GM23248 (cell line): ENCODE measurements around the gene TMEM151B. TPM values are rescaled to one million over a fixed set of nuclear protein-coding genes. Genes with fewer than 3 reads are reported as not detected.
"Not testable (repeated sequence)": the region's sequence is repeated elsewhere in the genome, so short reads cannot be mapped to it uniquely, and the experiment has no call there.

ENCODE experiments used
- DNase-seq: peaks from one replicate; pipeline ENCODE4 v3.0.0-alpha.2; 2015
- H2AFZ ChIP-seq: fragments of 200-600 bp; sonication (generic); 2 replicates; pipeline ENCODE4 v1.6.1; 2016; ENCODE audit warnings: antibody characterized with exemption
- H3F3A ChIP-seq: fragments of 200-600 bp; sonication (generic); 2 replicates; pipeline ENCODE4 v1.6.1; 2016; ENCODE audit warnings: mild to moderate bottlenecking, antibody characterized with exemption, mixed run types; ENCODE audit not compliant: insufficient read depth
- H3K27ac ChIP-seq: fragments of 200-600 bp; sonication (generic); 2 replicates; pipeline ENCODE4 v1.5.1; 2016; ENCODE audit warnings: mild to moderate bottlenecking
- H3K27me3 ChIP-seq: fragments of 200-600 bp; sonication (generic); replicated peaks from 2 replicates; pipeline ENCODE4 v1.6.1; 2016; ENCODE audit warnings: mild to moderate bottlenecking; ENCODE audit not compliant: insufficient read depth
- H3K36me3 ChIP-seq: fragments of 200-600 bp; sonication (generic); 2 replicates; pipeline ENCODE4 v1.6.1; 2016; ENCODE audit warnings: low read depth, mild to moderate bottlenecking
- H3K4me1 ChIP-seq: fragments of 200-600 bp; sonication (generic); 2 replicates; pipeline ENCODE4 v1.6.1; 2016; ENCODE audit warnings: mild to moderate bottlenecking; ENCODE audit not compliant: insufficient read depth
- H3K4me2 ChIP-seq: fragments of 200-600 bp; sonication (generic); one replicate; pipeline ENCODE4 v1.6.1; 2016; ENCODE audit warnings: mild to moderate bottlenecking; ENCODE audit not compliant: unreplicated experiment
- H3K4me3 ChIP-seq: fragments of 200-600 bp; sonication (generic); 2 replicates; pipeline ENCODE4 v1.5.1; 2016; ENCODE audit warnings: mild to moderate bottlenecking
- H3K79me2 ChIP-seq: fragments of 200-600 bp; sonication (generic); 2 replicates; pipeline ENCODE4 v1.6.1; 2016; ENCODE audit warnings: mild to moderate bottlenecking; ENCODE audit not compliant: insufficient read depth
- H3K9ac ChIP-seq: fragments of 200-600 bp; sonication (generic); 2 replicates; pipeline ENCODE4 v1.6.1; 2016; ENCODE audit warnings: mild to moderate bottlenecking
- H3K9me2 ChIP-seq: fragments of 200-600 bp; sonication (generic); 2 replicates; pipeline ENCODE4 v1.6.1; 2016; ENCODE audit warnings: mixed run types, mild to moderate bottlenecking, moderate library complexity; ENCODE audit not compliant: insufficient read depth
- H3K9me3 ChIP-seq: fragments of 200-600 bp; sonication (generic); one replicate; pipeline ENCODE4 v1.6.1; 2017; ENCODE audit warnings: low read depth
- H4K20me1 ChIP-seq: fragments of 200-600 bp; sonication (generic); 2 replicates; pipeline ENCODE4 v1.6.0; 2016; ENCODE audit not compliant: insufficient read depth
- EZH2 ChIP-seq: fragments of 200-600 bp; sonication (generic); IDR thresholded peaks from 2 replicates; pipeline ENCODE4 v1.6.1; 2018; ENCODE audit warnings: antibody characterized with exemption, mild to moderate bottlenecking; ENCODE audit not compliant: insufficient read depth, poor library complexity, severe bottlenecking
- EZH2phosphoT487 ChIP-seq: fragments of 200-600 bp; sonication (generic); IDR thresholded peaks from 2 replicates; pipeline ENCODE4 v1.6.1; 2018; ENCODE audit warnings: antibody characterized with exemption, moderate library complexity, mild to moderate bottlenecking, low read depth; ENCODE audit not compliant: insufficient read depth
- WGBS, 2 experiments: methylation state at CpG; one replicate each; pipeline ENCODE4 v1.1.6; 2015 to 2017; ENCODE audit warnings: low lambda C conversion rate in 2 of 2, low coverage in 1 of 2; ENCODE audit errors: missing lambda C conversion rate in 2 of 2; 5-methylcytosine and 5-hydroxymethylcytosine counted together
- in situ Hi-C: fragments of 300-500 bp; cut with MboI; formaldehyde crosslinking; loops from 2 replicates; pipeline ENCODE4 v1.15.0; 2020
- polyA plus RNA-seq: library from polyadenylated mRNA; unstranded; fragments of >200 nt; fragmentation: Nextera tagmentation; extraction: Ambion mirVana; gene quantifications from 2 replicates; pipeline ENCODE4 v1.2.1, GENCODE V29; 2016
- total RNA-seq: library from RNA; depleted of rRNA; stranded (reverse); fragments of >200 nt; shearing (Covaris generic); gene quantifications from 2 replicates; pipeline ENCODE4 v1.2.3, GENCODE V29; 2014

The TMEM151B gene
- total and polyA plus RNA-seq, 2 experiments from 2014 or later, result not detected

GRCh38 chr6:44315516-44315915, 45.3 kb downstream of the TMEM151B start:
- no peaks in the 10 kb centered on the region for H4K20me1 ChIP-seq
- TF ChIP-seq EZH2 (no peak), EZH2phosphoT487 (no peak)
- DNase-seq, result no peak
- no peak overlapping the region for H3K9ac ChIP-seq
- H3K4me3 ChIP-seq, result no peak overlapping the region
- peaks cover 5% of the 10 kb centered on the region for H3F3A ChIP-seq
- H2AFZ ChIP-seq, result no peak overlapping the region
- 23 to 30% methylated on average over 3 of the region's 3 CpGs for WGBS, 2 experiments
- H3K36me3 ChIP-seq, result peaks cover 3% of the 10 kb centered on the region; the same call in 1 of the 2 replicates
- in situ Hi-C loops, result no loop called here
- H3K4me1 ChIP-seq, result no peaks in the 10 kb centered on the region
- H3K27ac ChIP-seq, result no peak overlapping the region
- peaks cover 9% of the 10 kb centered on the region; the same call in 1 of the 2 replicates for H3K79me2 ChIP-seq
- H3K9me3 ChIP-seq, result no peaks in the 10 kb centered on the region
- H3K4me2 ChIP-seq, result no peak overlapping the region
- no peaks in the 10 kb centered on the region for H3K9me2 ChIP-seq
- H3K27me3 ChIP-seq, result peaks cover 25% of the 10 kb centered on the region

- Histone ChIP-seq H3K9me3 (no peaks in the 10 kb centered on the region), H2AFZ (no peak overlapping the region), H3K27me3 (peaks cover 25% of the 10 kb centered on the region), H3K27ac (no peak overlapping the region), H3K36me3 (no peaks in the 10 kb centered on the region), H4K20me1 (no peaks in the 10 kb centered on the region), H3F3A (0 out of 2 replicates have a peak, but pooled peaks cover under 1% of the 10 kb centered on the region), H3K79me2 (peaks cover 9% of the 10 kb centered on the region; the same call in 1 of the 2 replicates), H3K9me2 (no peaks in the 10 kb centered on the region), H3K9ac (no peak overlapping the region), H3K4me2 (no peak overlapping the region), H3K4me3 (no peak overlapping the region), H3K4me1 (no peaks in the 10 kb centered on the region)
- no peak for TF ChIP-seq EZH2
- no peak for TF ChIP-seq EZH2phosphoT487
- DNase-seq, result no peak
- 56 to 61% methylated on average over 5 of the region's 5 CpGs for WGBS, 2 experiments
- in situ Hi-C loops, result no loop called here
Observed at GRCh38 chr6:44315951-44316350, 45.7 kb downstream of the TMEM151B start.

GRCh38 chr6:44316481-44316880, 46.2 kb downstream of the TMEM151B start:
- H3K9me3 ChIP-seq, result no peaks in the 10 kb centered on the region

GRCh38 chr6:44317136-44317631, 46.9 kb downstream of the TMEM151B start:
- H3F3A ChIP-seq, H3K9ac ChIP-seq, H3K79me2 ChIP-seq, H3K27ac ChIP-seq, H3K9me3 ChIP-seq, H3K9me2 ChIP-seq, in situ Hi-C loops, DNase-seq, H3K4me1 ChIP-seq, H2AFZ ChIP-seq, H3K4me2 ChIP-seq, H3K4me3 ChIP-seq, H4K20me1 ChIP-seq, H3K36me3 ChIP-seq: not testable (repeated sequence)
- WGBS, 2 experiments, result 59 to 64% methylated on average over 9 of the region's 9 CpGs
- H3K27me3 ChIP-seq, result peaks cover 30% of the 10 kb centered on the region

More at GRCh38 chr6:44316481-44316880, 46.2 kb downstream of the TMEM151B start:
- Histone ChIP-seq H3K27me3 (peaks cover 27% of the 10 kb centered on the region), H3K4me2 (no peak overlapping the region), H3K36me3 (no peaks in the 10 kb centered on the region), H3K4me3 (no peak overlapping the region), H3K79me2 (peaks cover 9% of the 10 kb centered on the region; the same call in 1 of the 2 replicates), H3K4me1 (no peaks in the 10 kb centered on the region), H4K20me1 (no peaks in the 10 kb centered on the region), H3F3A (no peaks in the 10 kb centered on the region), H3K9ac (no peak overlapping the region), H3K9me2 (no peaks in the 10 kb centered on the region), H3K27ac (no peak overlapping the region), H2AFZ (no peak overlapping the region)
- TF ChIP-seq EZH2phosphoT487, result no peak
- no peak for TF ChIP-seq EZH2
- WGBS, 2 experiments, result 75 to 76% methylated on average over 12 of the region's 12 CpGs
- in situ Hi-C loops, result no loop called here
- DNase-seq, result no peak

- WGBS, 2 experiments, result 65 to 82% methylated on average over 3 of the region's 3 CpGs
- peaks cover 36% of the 10 kb centered on the region for H3K27me3 ChIP-seq
Observed at GRCh38 chr6:44321210-44321609, 51.0 kb downstream of the TMEM151B start.

More at GRCh38 chr6:44321210-44321609, 51.0 kb downstream of the TMEM151B start:
- in situ Hi-C loops, result no loop called here
- Histone ChIP-seq H3F3A (no peaks in the 10 kb centered on the region), H3K79me2 (no peaks in the 10 kb centered on the region), H3K36me3 (no peaks in the 10 kb centered on the region), H3K4me1 (no peaks in the 10 kb centered on the region), H3K9ac (no peak overlapping the region), H3K9me2 (no peaks in the 10 kb centered on the region), H4K20me1 (no peaks in the 10 kb centered on the region), H2AFZ (no peak overlapping the region), H3K27ac (no peak overlapping the region), H3K4me3 (no peak overlapping the region), H3K4me2 (no peak overlapping the region), H3K9me3 (no peaks in the 10 kb centered on the region)
- DNase-seq, result no peak
- TF ChIP-seq EZH2phosphoT487 (no peak), EZH2 (no peak)
